Trophoblast cell (in vitro differentiated cells and primary cell): ENCODE measurements around the gene KMT2C.

Experiments used
- DNase-seq, 2 donors: peaks; one replicate each; pipeline ENCODE4 v3.0.0-alpha.2; 2016
- H2AFZ ChIP-seq: 2 replicates; pipeline ENCODE4 v1.6.1; 2013; ENCODE audit warnings: low read length, moderate library complexity, mild to moderate bottlenecking; ENCODE audit not compliant: insufficient read depth, poor library complexity
- H2AK5ac ChIP-seq: 2 replicates; pipeline ENCODE4 v1.6.1; 2013; ENCODE audit warnings: mild to moderate bottlenecking, low read length
- H2BK120ac ChIP-seq: 2 replicates; pipeline ENCODE4 v1.6.1; 2013; ENCODE audit warnings: low read length, mild to moderate bottlenecking, moderate library complexity; ENCODE audit not compliant: insufficient read depth, poor library complexity
- H2BK12ac ChIP-seq: 2 replicates; pipeline ENCODE4 v1.6.1; 2013; ENCODE audit warnings: mild to moderate bottlenecking, low read length, moderate library complexity
- H2BK5ac ChIP-seq: 2 replicates; pipeline ENCODE4 v1.6.1; 2013; ENCODE audit warnings: low read length, low read depth, moderate library complexity, mild to moderate bottlenecking; ENCODE audit not compliant: poor library complexity
- H3K14ac ChIP-seq: 2 replicates; pipeline ENCODE4 v1.6.1; 2013; ENCODE audit warnings: mild to moderate bottlenecking, low read length
- H3K18ac ChIP-seq: 2 replicates; pipeline ENCODE4 v1.6.1; 2013; ENCODE audit warnings: mild to moderate bottlenecking, low read length
- H3K23ac ChIP-seq: 2 replicates; pipeline ENCODE4 v1.6.1; 2013; ENCODE audit warnings: low read length
- H3K27ac ChIP-seq: 2 replicates; pipeline ENCODE4 v1.5.1; 2013; ENCODE audit warnings: low read depth, mild to moderate bottlenecking, inconsistent platforms, low read length, moderate library complexity
- H3K27me3 ChIP-seq: 2 replicates; pipeline ENCODE4 v1.6.1; 2013; ENCODE audit warnings: inconsistent platforms, mild to moderate bottlenecking, low read length, moderate library complexity; ENCODE audit not compliant: insufficient read depth
- H3K36me3 ChIP-seq, 2 experiments: 1 replicate in 1 of 2; 2 replicates in 1 of 2; pipeline ENCODE4 v1.6.1; 2013; ENCODE audit warnings: low read length in 2 of 2, mild to moderate bottlenecking in 2 of 2, moderate library complexity in 1 of 2; ENCODE audit not compliant: insufficient read depth in 2 of 2, control insufficient read depth in 1 of 2
- H3K4ac ChIP-seq: 2 replicates; pipeline ENCODE4 v1.6.1; 2013; ENCODE audit warnings: low read depth, mild to moderate bottlenecking, low read length, moderate library complexity
- H3K4me1 ChIP-seq, 2 experiments: 1 replicate in 1 of 2; 2 replicates in 1 of 2; pipeline ENCODE4 v1.6.1; 2013; ENCODE audit warnings: low read length in 2 of 2, mild to moderate bottlenecking in 2 of 2, moderate library complexity in 1 of 2; ENCODE audit not compliant: insufficient read depth in 2 of 2, control insufficient read depth in 1 of 2
- H3K4me2 ChIP-seq: 2 replicates; pipeline ENCODE4 v1.6.1; 2013; ENCODE audit warnings: inconsistent platforms, mild to moderate bottlenecking, low read length, moderate library complexity
- H3K4me3 ChIP-seq: 2 replicates; pipeline ENCODE4 v1.5.1; 2013; ENCODE audit warnings: mild to moderate bottlenecking, low read depth, low read length, inconsistent platforms
- H3K79me1 ChIP-seq: one replicate; pipeline ENCODE4 v1.6.1; 2013; ENCODE audit warnings: low read length
- H3K79me2 ChIP-seq: 2 replicates; pipeline ENCODE4 v1.6.1; 2013; ENCODE audit warnings: low read length, mild to moderate bottlenecking; ENCODE audit not compliant: control insufficient read depth, insufficient read depth, poor library complexity
- H3K9ac ChIP-seq: 2 replicates; pipeline ENCODE4 v1.6.1; 2013; ENCODE audit warnings: mild to moderate bottlenecking, low read length
- H3K9me3 ChIP-seq: 2 replicates; pipeline ENCODE4 v1.6.1; 2013; ENCODE audit warnings: low read depth, mild to moderate bottlenecking, control low read depth, inconsistent platforms, low read length; ENCODE audit not compliant: insufficient read depth
- H4K12ac ChIP-seq: 2 replicates; pipeline ENCODE4 v1.6.1; 2013; ENCODE audit warnings: low read depth, mild to moderate bottlenecking, low read length, moderate library complexity
- H4K8ac ChIP-seq: 2 replicates; pipeline ENCODE4 v1.6.1; 2013; ENCODE audit warnings: low read depth, mild to moderate bottlenecking, low read length, moderate library complexity
- H4K91ac ChIP-seq: one replicate; pipeline ENCODE4 v1.6.1; 2013; ENCODE audit warnings: low read depth, mild to moderate bottlenecking, low read length, moderate library complexity
- WGBS: extraction: QIAGEN DNeasy Blood & Tissue Kit; methylation state at CpG from one replicate; pipeline ENCODE4 v1.1.7; 2013; ENCODE audit warnings: missing lambda C conversion rate; ENCODE audit not compliant: insufficient read length, insufficient coverage; ENCODE audit errors: extremely low coverage; 5-methylcytosine and 5-hydroxymethylcytosine counted together

Gene KMT2C

GRCh38 chr7:152365982-152366603 lies 69.7 kb downstream of the KMT2C start:
- Histone ChIP-seq H2BK120ac (no peak overlapping the region), H3K4me1 (no peaks in the 10 kb centered on the region), H3K27me3 (no peaks in the 10 kb centered on the region), H3K18ac (no peak overlapping the region), H3K79me2 (peaks cover 6% of the 10 kb centered on the region), H3K4ac (no peak overlapping the region), H3K79me1 (no peaks in the 10 kb centered on the region), H3K14ac (no peak overlapping the region), H3K9me3 (peaks cover 3% of the 10 kb centered on the region), H2BK12ac (no peak overlapping the region), H3K9ac (no peak overlapping the region), H2AK5ac (no peak overlapping the region), H3K27ac (no peak overlapping the region), H2AFZ (no peak overlapping the region), H3K36me3 (peaks cover 0 to 4% of the 10 kb centered on the region in 2 experiments), H3K23ac (no peak overlapping the region), H3K4me2 (no peak overlapping the region), H4K91ac (no peak overlapping the region), H3K4me3 (no peak overlapping the region), H4K12ac (no peak overlapping the region), H2BK5ac (no peak overlapping the region), H4K8ac (no peak overlapping the region)
- no peak for DNase-seq
- no CpG with 5 or more reads among the region's 6 CpGs for WGBS

DNA sequence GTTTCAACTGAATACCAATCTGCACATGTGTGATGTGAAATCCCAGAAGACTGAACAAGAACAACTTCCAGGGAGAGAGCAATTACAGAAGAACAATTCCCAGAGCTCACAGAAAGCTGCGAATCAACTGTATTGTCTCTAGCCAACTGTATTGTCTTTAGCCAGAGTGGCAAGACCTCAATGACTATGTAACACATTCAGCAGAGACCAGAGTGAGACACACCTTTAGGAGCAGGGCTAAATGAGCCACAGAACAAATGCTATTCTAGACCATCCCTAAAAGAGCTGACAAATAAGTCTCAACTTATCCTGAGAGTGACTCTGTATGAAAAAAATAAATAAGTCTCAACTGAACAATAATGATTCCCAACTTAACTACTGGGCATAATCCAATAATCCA lies 72.0 kb downstream of the KMT2C start:
- no CpG with 5 or more reads among the region's 1 CpG for WGBS
- H3K14ac ChIP-seq: no peak overlapping the region
- DNase-seq: no peak
- no peak overlapping the region for H2BK12ac ChIP-seq
- H3K18ac ChIP-seq: no peak overlapping the region
- no peaks in the 10 kb centered on the region for H3K27me3 ChIP-seq
- peaks cover 3% of the 10 kb centered on the region for H3K79me2 ChIP-seq
- H2BK120ac ChIP-seq: no peak overlapping the region
- H2AK5ac ChIP-seq: no peak overlapping the region
- H4K8ac ChIP-seq: no peak overlapping the region
- H3K9me3 ChIP-seq: peaks cover 3% of the 10 kb centered on the region
- H3K4me1 ChIP-seq: no peaks in the 10 kb centered on the region
- no peak overlapping the region for H3K4ac ChIP-seq
- no peak overlapping the region for H3K23ac ChIP-seq
- H4K12ac ChIP-seq: no peak overlapping the region
- H3K4me2 ChIP-seq: no peak overlapping the region
- H2AFZ ChIP-seq: no peak overlapping the region
- H3K79me1 ChIP-seq: no peaks in the 10 kb centered on the region
- no peak overlapping the region for H4K91ac ChIP-seq
- no peak overlapping the region for H3K4me3 ChIP-seq
- H3K36me3 ChIP-seq: peaks cover 0 to 4% of the 10 kb centered on the region in 2 experiments
- H2BK5ac ChIP-seq: no peak overlapping the region
- H3K9ac ChIP-seq: no peak overlapping the region
- H3K27ac ChIP-seq: no peak overlapping the region

- WGBS: no CpG with 5 or more reads among the region's 6 CpGs
- Histone ChIP-seq H3K9ac (no peak overlapping the region), H4K8ac (no peak overlapping the region)
Observed at GRCh38 chr7:152362128-152362926, 73.5 kb downstream of the KMT2C start.

DNA sequence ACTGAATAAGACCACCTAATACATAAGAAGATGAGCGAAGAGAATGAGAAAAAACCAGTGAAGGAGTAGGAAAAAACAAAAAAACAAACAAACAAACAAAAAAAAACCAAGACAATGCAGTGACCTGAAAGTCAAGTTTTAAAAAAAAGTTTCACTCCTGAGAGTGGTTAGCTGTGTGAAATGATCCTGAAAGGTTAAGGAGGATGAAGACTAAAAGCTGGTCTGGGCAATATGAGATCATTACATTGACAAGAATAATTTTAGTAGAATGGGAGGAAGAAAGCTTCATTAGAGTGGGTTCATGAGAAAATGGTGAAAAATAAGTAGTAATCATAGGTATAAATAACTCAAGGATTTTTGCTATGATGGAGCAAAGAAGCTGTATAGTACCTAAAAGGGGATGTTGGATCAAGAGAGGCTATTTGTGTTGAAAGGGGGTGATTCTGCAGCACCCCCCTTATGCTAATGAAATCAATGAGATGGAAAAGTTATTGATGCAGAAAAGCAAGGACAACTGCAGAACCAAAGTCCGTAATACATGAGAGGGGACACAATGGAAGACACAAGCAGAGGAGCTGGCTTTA lies 80.2 kb downstream of the KMT2C start:
- no peak overlapping the region for H2AK5ac ChIP-seq
- H3K27me3 ChIP-seq: no peaks in the 10 kb centered on the region
- H3K14ac ChIP-seq: no peak overlapping the region
- no peak overlapping the region for H4K91ac ChIP-seq
- H3K4ac ChIP-seq: no peak overlapping the region
- H3K18ac ChIP-seq: no peak overlapping the region
- H3K4me3 ChIP-seq: no peak overlapping the region
- no peak overlapping the region for H3K23ac ChIP-seq
- no peak overlapping the region for H3K27ac ChIP-seq
- no peak overlapping the region for H2BK120ac ChIP-seq
- peaks cover 0 to 5% of the 10 kb centered on the region in 2 experiments for H3K4me1 ChIP-seq
- H3K79me2 ChIP-seq: no peaks in the 10 kb centered on the region
- no peaks in the 10 kb centered on the region for H3K9me3 ChIP-seq
- no peaks in the 10 kb centered on the region for H3K79me1 ChIP-seq
- peaks cover 4 to 7% of the 10 kb centered on the region in 2 experiments for H3K36me3 ChIP-seq
- no peak overlapping the region for H2AFZ ChIP-seq
- no peak overlapping the region for H3K9ac ChIP-seq
- no CpG with 5 or more reads among the region's 2 CpGs for WGBS
- H2BK12ac ChIP-seq: no peak overlapping the region
- no peak overlapping the region for H4K8ac ChIP-seq
- H2BK5ac ChIP-seq: no peak overlapping the region
- no peak for DNase-seq
- no peak overlapping the region for H3K4me2 ChIP-seq
- no peak overlapping the region for H4K12ac ChIP-seq

More at GRCh38 chr7:152362128-152362926, 73.5 kb downstream of the KMT2C start:
- Histone ChIP-seq H3K27ac (no peak overlapping the region), H4K12ac (no peak overlapping the region), H2BK120ac (no peak overlapping the region), H3K9me3 (peaks cover 3% of the 10 kb centered on the region), H2AFZ (no peak overlapping the region), H3K14ac (no peak overlapping the region), H4K91ac (no peak overlapping the region), H2AK5ac (no peak overlapping the region), H3K4me1 (no peaks in the 10 kb centered on the region), H3K18ac (no peak overlapping the region), H3K79me1 (no peaks in the 10 kb centered on the region), H3K36me3 (peaks cover 0 to 4% of the 10 kb centered on the region in 2 experiments), H3K4me2 (no peak overlapping the region), H3K27me3 (no peaks in the 10 kb centered on the region), H3K4ac (no peak overlapping the region), H3K4me3 (no peak overlapping the region), H3K23ac (no peak overlapping the region), H2BK5ac (no peak overlapping the region), H3K79me2 (peaks cover 3% of the 10 kb centered on the region), H2BK12ac (no peak overlapping the region)
- no peak for DNase-seq
